SK-N-SH (cell line): ENCODE results near the gene MGRN1. TPM values are rescaled to one million over a fixed set of nuclear protein-coding genes. Genes with fewer than 3 reads are reported as not detected.
A peak's percentile ranks its signal among the peaks of the same experiment; 100 is the strongest.

Experiments
- CTCF ChIA-PET: fragments of 300-600, 350-600 bp; formaldehyde crosslinking; extraction: SDS; loops from one replicate; lab custom pipeline; 2021; lab: Yijun Ruan, JAX
- POLR2A ChIA-PET: fragments of 350-600 bp; sonication (Branson Sonifier 250); formaldehyde crosslinking; extraction: SDS; loops from one replicate; lab custom pipeline; 2020; ENCODE audit warnings: antibody characterized with exemption, inconsistent platforms; lab: Yijun Ruan, JAX
- DNase-seq: peaks from one replicate; pipeline ENCODE4 v3.0.0; 2012
- H2AFZ ChIP-seq: fragments of 200-600 bp; sonication (generic); 2 replicates; pipeline ENCODE4 v1.8.1; 2016; ENCODE audit warnings: antibody characterized with exemption, mild to moderate bottlenecking, low read depth
- H3F3A ChIP-seq: fragments of 200-600 bp; sonication (generic); replicated peaks from 2 replicates; pipeline ENCODE3; 2016; ENCODE audit warnings: antibody characterized with exemption, mild to moderate bottlenecking; ENCODE audit not compliant: insufficient read depth
- H3K27ac ChIP-seq, 2 experiments: fragments of 200-500 bp in 1 of 2; fragments of 200-600 bp in 1 of 2; sonication (Bioruptor generic) in 1 of 2; sonication (generic), shearing (Covaris generic) in 1 of 2; 2 replicates each; pipeline versions ENCODE4 v1.5.1 to v1.6.1; 2014 to 2016; ENCODE audit warnings: low read depth in 2 of 2, inconsistent platforms in 1 of 2, low read length in 1 of 2, mild to moderate bottlenecking in 1 of 2, mixed read lengths in 1 of 2
- H3K27me3 ChIP-seq: fragments of 200-600 bp; sonication (generic), shearing (Covaris generic); 2 replicates; pipeline ENCODE4 v1.6.1; 2016; ENCODE audit warnings: mixed run types; ENCODE audit not compliant: insufficient read depth
- H3K36me3 ChIP-seq, 2 experiments: fragments of 200-500 bp in 1 of 2; fragments of 200-600 bp in 1 of 2; sonication (Bioruptor generic) in 1 of 2; sonication (generic) in 1 of 2; replicated peaks in 1 of 2; 2 replicates each; pipeline versions ENCODE3 to v1.5.1; 2014 to 2016; ENCODE audit warnings: low read length in 1 of 2, mild to moderate bottlenecking in 1 of 2; ENCODE audit not compliant: insufficient read depth in 2 of 2, control insufficient read depth in 1 of 2
- H3K4me1 ChIP-seq, 2 experiments: fragments of 200-500 bp in 1 of 2; fragments of 200-600 bp in 1 of 2; sonication (Bioruptor generic) in 1 of 2; sonication (generic), shearing (Covaris generic) in 1 of 2; 2 replicates each; pipeline versions ENCODE4 v1.5.1 to v1.6.1; 2014 to 2016; ENCODE audit warnings: low read depth in 1 of 2, low read length in 1 of 2, mixed run types in 1 of 2; ENCODE audit not compliant: insufficient read depth in 2 of 2, control insufficient read depth in 1 of 2
- H3K4me2 ChIP-seq: fragments of 200-600 bp; sonication (generic), shearing (Covaris generic); 2 replicates; pipeline ENCODE4 v1.6.1; 2017; ENCODE audit warnings: mixed run types
- H3K4me3 ChIP-seq, 2 experiments: fragments of 200-500 bp in 1 of 2; fragments of 200-600 bp in 1 of 2; sonication (Bioruptor generic) in 1 of 2; sonication (generic), shearing (Covaris generic) in 1 of 2; 2 replicates each; pipeline versions ENCODE4 v1.5.1 to v1.8.1; 2014 to 2016; ENCODE audit warnings: low read depth in 2 of 2, inconsistent platforms in 1 of 2, low read length in 1 of 2, mild to moderate bottlenecking in 1 of 2, mixed read lengths in 1 of 2, moderate library complexity in 1 of 2
- H3K79me2 ChIP-seq: fragments of 200-600 bp; sonication (generic); 2 replicates; pipeline ENCODE4 v1.8.1; 2017; ENCODE audit warnings: mild to moderate bottlenecking; ENCODE audit not compliant: insufficient read depth
- H3K9ac ChIP-seq: fragments of 200-600 bp; sonication (generic); 2 replicates; pipeline ENCODE4 v1.6.1; 2017; ENCODE audit warnings: mixed run types
- H3K9me2 ChIP-seq: fragments of 200-600 bp; sonication (generic); 2 replicates; pipeline ENCODE4 v1.6.1; 2017; ENCODE audit warnings: mixed run types
- H3K9me3 ChIP-seq: fragments of 200-600 bp; sonication (generic); 2 replicates; pipeline ENCODE4 v1.6.1; 2017; ENCODE audit warnings: mixed run types, mild to moderate bottlenecking, moderate library complexity
- H4K20me1 ChIP-seq: fragments of 200-600 bp; sonication (generic); 2 replicates; pipeline ENCODE4 v1.6.1; 2017; ENCODE audit warnings: mild to moderate bottlenecking, mixed run types; ENCODE audit not compliant: insufficient read depth
- CHD2 ChIP-seq: fragments of 150-350 bp; IDR thresholded peaks from 2 replicates; pipeline ENCODE4 v1.6.1; 2018; ENCODE audit warnings: low read length; ENCODE audit not compliant: partially characterized antibody
- ELF1 ChIP-seq: IDR thresholded peaks from 2 replicates; pipeline ENCODE4 v1.4.0; 2012
- FOXJ3 ChIP-seq: sonication (generic); formaldehyde crosslinking; IDR thresholded peaks from 2 replicates; pipeline ENCODE4 v1.5.1; 2020; ENCODE audit warnings: mild to moderate bottlenecking, missing genetic modification reagents
- FOXM1 ChIP-seq: IDR thresholded peaks from 2 replicates; pipeline ENCODE4 v1.4.0; 2012; ENCODE audit warnings: low read depth, mild to moderate bottlenecking
- GABPA ChIP-seq: IDR thresholded peaks from 2 replicates; pipeline ENCODE4 v1.4.0; 2012; ENCODE audit warnings: low read depth, mild to moderate bottlenecking
- GATA2 ChIP-seq: sonication (generic); formaldehyde crosslinking; IDR thresholded peaks from 2 replicates; pipeline ENCODE4 v1.5.0; 2020; ENCODE audit warnings: mild to moderate bottlenecking, missing genetic modification reagents
- JUND ChIP-seq: IDR thresholded peaks from 2 replicates; pipeline ENCODE4 v1.4.0; 2012
- NFIC ChIP-seq: IDR thresholded peaks from 2 replicates; pipeline ENCODE4 v1.4.0; 2012; ENCODE audit warnings: borderline replicate concordance
- NRF1 ChIP-seq: IDR thresholded peaks from 2 replicates; pipeline ENCODE4 v1.6.1; 2012; ENCODE audit warnings: low read depth, mild to moderate bottlenecking, low read length
- RAD21 ChIP-seq: IDR thresholded peaks from 2 replicates; pipeline ENCODE4 v1.6.1; 2012; ENCODE audit warnings: mild to moderate bottlenecking, low read length
- RXRA ChIP-seq: IDR thresholded peaks from 2 replicates; pipeline ENCODE4 v1.4.0; 2012; ENCODE audit warnings: low read depth, mild to moderate bottlenecking, borderline replicate concordance
- SIN3A ChIP-seq: IDR thresholded peaks from 2 replicates; pipeline ENCODE4 v1.6.1; 2012; ENCODE audit warnings: low read depth, mild to moderate bottlenecking, low read length, moderate library complexity, borderline replicate concordance
- SMC3 ChIP-seq: IDR thresholded peaks from 2 replicates; pipeline ENCODE4 v1.6.1; 2012; ENCODE audit warnings: low read depth, low read length, improper control_type of control experiment
- TCF12 ChIP-seq: IDR thresholded peaks from 2 replicates; pipeline ENCODE4 v1.4.0; 2012
- YY1 ChIP-seq: IDR thresholded peaks from 2 replicates; pipeline ENCODE4 v1.4.0; 2012; ENCODE audit warnings: low read depth, mild to moderate bottlenecking
- WGBS: methylation state at CpG from one replicate; pipeline ENCODE4 v1.1.6; 2017; ENCODE audit warnings: low lambda C conversion rate; 5-methylcytosine and 5-hydroxymethylcytosine counted together
- polyA plus RNA-seq, 3 experiments: library from polyadenylated mRNA; depleted of rRNA; stranded (reverse); fragments of >200 nt; gene quantifications; 2 replicates each; pipeline ENCODE4 v1.2.3, GENCODE V29; 2012
- TF ChIP-seq, protein P1 (sequence below): IDR thresholded peaks from 2 replicates; pipeline ENCODE4 v1.4.0; 2012; ENCODE audit warnings: low read depth, borderline replicate concordance
- TF ChIP-seq, protein P2 (sequence below): fragments of 200-600 bp; sonication (generic); IDR thresholded peaks from 2 replicates; pipeline ENCODE4 v1.6.1; 2017; ENCODE audit warnings: antibody characterized with exemption, mild to moderate bottlenecking, moderate library complexity
- TF ChIP-seq, protein P3 (sequence below): fragments of 150-350 bp; IDR thresholded peaks from 2 replicates; pipeline ENCODE4 v1.6.1; 2016; ENCODE audit warnings: mild to moderate bottlenecking, low read depth, low read length
- TF ChIP-seq, protein P4 (sequence below): IDR thresholded peaks from 2 replicates; pipeline ENCODE4 v1.4.0; 2012; ENCODE audit warnings: low read depth
- TF ChIP-seq, protein P5 (sequence below): IDR thresholded peaks from 2 replicates; pipeline ENCODE4 v1.4.0; 2012; ENCODE audit warnings: low read depth, borderline replicate concordance

Gene MGRN1
- polyA plus RNA-seq, 1 of the 3 experiments (the other 2 are of a cell fraction) = 13.3 TPM

DNA sequence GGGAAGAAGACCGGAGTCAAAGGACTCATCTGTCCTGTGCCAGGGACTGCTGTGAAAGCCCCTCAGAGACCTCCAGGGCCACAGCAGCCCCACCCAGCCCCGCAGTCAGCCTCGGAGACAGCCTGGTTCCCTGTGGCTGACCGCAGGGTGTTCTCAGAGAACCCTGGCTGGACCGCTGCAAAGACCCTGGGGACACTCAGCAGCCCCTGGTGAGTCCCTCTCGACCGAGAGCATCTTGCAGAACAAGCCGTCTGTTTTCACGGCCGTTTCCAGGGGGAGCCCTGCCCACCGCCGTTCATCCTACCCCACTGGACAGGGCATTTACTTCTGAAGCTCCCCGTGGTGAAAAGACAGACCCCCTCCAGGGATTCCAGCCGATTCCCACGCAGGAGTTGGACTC lies 20.2 kb upstream of the MGRN1 start:
- peak; percentile 35 for DNase-seq
- H3K4me1 ChIP-seq = peaks cover 0 to 2% of the 10 kb centered on the region in 2 experiments; a peak in 1 of 4 replicates
- TF ChIP-seq FOXJ3 (CRISPR knock-in tag) = no peak
- TF ChIP-seq FOXM1 = no peak
- no peak for TF ChIP-seq JUND
- no peak for TF ChIP-seq RXRA
- TF ChIP-seq NRF1 = no peak
- no peak for TF ChIP-seq GATA2 (CRISPR knock-in tag)
- TF ChIP-seq ELF1 = no peak
- TF ChIP-seq, protein P1, sequence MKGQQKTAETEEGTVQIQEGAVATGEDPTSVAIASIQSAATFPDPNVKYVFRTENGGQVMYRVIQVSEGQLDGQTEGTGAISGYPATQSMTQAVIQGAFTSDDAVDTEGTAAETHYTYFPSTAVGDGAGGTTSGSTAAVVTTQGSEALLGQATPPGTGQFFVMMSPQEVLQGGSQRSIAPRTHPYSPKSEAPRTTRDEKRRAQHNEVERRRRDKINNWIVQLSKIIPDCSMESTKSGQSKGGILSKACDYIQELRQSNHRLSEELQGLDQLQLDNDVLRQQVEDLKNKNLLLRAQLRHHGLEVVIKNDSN = no peak
- TF ChIP-seq GABPA = no peak
- no peak for TF ChIP-seq CHD2
- TF ChIP-seq, protein P2, sequence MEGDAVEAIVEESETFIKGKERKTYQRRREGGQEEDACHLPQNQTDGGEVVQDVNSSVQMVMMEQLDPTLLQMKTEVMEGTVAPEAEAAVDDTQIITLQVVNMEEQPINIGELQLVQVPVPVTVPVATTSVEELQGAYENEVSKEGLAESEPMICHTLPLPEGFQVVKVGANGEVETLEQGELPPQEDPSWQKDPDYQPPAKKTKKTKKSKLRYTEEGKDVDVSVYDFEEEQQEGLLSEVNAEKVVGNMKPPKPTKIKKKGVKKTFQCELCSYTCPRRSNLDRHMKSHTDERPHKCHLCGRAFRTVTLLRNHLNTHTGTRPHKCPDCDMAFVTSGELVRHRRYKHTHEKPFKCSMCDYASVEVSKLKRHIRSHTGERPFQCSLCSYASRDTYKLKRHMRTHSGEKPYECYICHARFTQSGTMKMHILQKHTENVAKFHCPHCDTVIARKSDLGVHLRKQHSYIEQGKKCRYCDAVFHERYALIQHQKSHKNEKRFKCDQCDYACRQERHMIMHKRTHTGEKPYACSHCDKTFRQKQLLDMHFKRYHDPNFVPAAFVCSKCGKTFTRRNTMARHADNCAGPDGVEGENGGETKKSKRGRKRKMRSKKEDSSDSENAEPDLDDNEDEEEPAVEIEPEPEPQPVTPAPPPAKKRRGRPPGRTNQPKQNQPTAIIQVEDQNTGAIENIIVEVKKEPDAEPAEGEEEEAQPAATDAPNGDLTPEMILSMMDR = no peak
- TF ChIP-seq RAD21 = no peak
- POLR2A ChIA-PET = no interaction called here
- H3K4me2 ChIP-seq = no peak overlapping the region
- H3K9ac ChIP-seq = no peak overlapping the region
- peaks cover 0 to 13% of the 10 kb centered on the region in 2 experiments for H3K36me3 ChIP-seq
- 83% methylated on average over 13 of the region's 15 CpGs for WGBS
- no peak overlapping the region for H2AFZ ChIP-seq
- no peak overlapping the region for H3K4me3 ChIP-seq
- H3K9me3 ChIP-seq = no peaks in the 10 kb centered on the region
- peaks cover 4% of the 10 kb centered on the region; the same call in 1 of the 2 replicates for H4K20me1 ChIP-seq
- H3K9me2 ChIP-seq = no peaks in the 10 kb centered on the region
- CTCF ChIA-PET = no interaction called here
- no peaks in the 10 kb centered on the region for H3K79me2 ChIP-seq
- H3F3A ChIP-seq = no peaks in the 10 kb centered on the region
- H3K27me3 ChIP-seq = no peaks in the 10 kb centered on the region
- no peak overlapping the region for H3K27ac ChIP-seq

DNA sequence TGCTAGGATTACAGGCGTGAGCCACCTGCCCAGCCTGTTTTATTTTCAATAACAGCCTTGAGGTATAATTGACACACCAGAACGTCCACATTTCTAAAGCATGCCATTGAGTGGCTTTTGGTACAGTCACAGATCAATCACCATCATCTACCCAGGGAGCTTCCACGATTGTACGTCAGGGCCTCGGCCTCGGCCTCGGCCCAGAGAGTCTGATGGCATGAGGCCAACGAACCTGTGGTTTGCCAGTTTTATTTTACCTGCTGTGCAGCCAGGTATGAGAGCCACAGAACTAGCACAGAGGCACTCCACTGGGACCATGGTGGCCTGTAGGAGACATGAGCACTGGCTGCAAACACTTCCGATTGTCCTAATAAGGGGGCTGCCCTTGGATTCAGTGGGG lies 18.3 kb upstream of the MGRN1 start:
- WGBS = 76% methylated on average over 8 of the region's 9 CpGs
- H3K9me2 ChIP-seq = no peaks in the 10 kb centered on the region

More for the DNA sequence above, 18.3 kb upstream of the MGRN1 start:
- no peak overlapping the region for H3K4me2 ChIP-seq
- no peak overlapping the region for H3K9ac ChIP-seq
- H3F3A ChIP-seq = no peaks in the 10 kb centered on the region
- TF ChIP-seq ELF1 (no peak), CHD2 (no peak), NRF1 (no peak), TCF12 (no peak), GATA2 (CRISPR knock-in tag) (no peak), SMC3 (no peak), NFIC (no peak), SIN3A (no peak), YY1 (no peak)
- TF ChIP-seq, protein P3, sequence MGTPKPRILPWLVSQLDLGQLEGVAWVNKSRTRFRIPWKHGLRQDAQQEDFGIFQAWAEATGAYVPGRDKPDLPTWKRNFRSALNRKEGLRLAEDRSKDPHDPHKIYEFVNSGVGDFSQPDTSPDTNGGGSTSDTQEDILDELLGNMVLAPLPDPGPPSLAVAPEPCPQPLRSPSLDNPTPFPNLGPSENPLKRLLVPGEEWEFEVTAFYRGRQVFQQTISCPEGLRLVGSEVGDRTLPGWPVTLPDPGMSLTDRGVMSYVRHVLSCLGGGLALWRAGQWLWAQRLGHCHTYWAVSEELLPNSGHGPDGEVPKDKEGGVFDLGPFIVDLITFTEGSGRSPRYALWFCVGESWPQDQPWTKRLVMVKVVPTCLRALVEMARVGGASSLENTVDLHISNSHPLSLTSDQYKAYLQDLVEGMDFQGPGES = no peak
- TF ChIP-seq, protein P4, sequence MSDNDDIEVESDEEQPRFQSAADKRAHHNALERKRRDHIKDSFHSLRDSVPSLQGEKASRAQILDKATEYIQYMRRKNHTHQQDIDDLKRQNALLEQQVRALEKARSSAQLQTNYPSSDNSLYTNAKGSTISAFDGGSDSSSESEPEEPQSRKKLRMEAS = no peak
- TF ChIP-seq, protein P5, sequence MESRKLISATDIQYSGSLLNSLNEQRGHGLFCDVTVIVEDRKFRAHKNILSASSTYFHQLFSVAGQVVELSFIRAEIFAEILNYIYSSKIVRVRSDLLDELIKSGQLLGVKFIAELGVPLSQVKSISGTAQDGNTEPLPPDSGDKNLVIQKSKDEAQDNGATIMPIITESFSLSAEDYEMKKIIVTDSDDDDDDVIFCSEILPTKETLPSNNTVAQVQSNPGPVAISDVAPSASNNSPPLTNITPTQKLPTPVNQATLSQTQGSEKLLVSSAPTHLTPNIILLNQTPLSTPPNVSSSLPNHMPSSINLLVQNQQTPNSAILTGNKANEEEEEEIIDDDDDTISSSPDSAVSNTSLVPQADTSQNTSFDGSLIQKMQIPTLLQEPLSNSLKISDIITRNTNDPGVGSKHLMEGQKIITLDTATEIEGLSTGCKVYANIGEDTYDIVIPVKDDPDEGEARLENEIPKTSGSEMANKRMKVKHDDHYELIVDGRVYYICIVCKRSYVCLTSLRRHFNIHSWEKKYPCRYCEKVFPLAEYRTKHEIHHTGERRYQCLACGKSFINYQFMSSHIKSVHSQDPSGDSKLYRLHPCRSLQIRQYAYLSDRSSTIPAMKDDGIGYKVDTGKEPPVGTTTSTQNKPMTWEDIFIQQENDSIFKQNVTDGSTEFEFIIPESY = no peak
- TF ChIP-seq, protein P2 = no peak
- TF ChIP-seq, all 33 proteins: peak for 0
- DNase-seq = no peak
- Histone ChIP-seq H3K4me3 (no peak overlapping the region), H3K4me1 (peaks cover 0 to under 1% of the 10 kb centered on the region in 2 experiments; a peak in 1 of 4 replicates), H3K79me2 (peaks cover 9% of the 10 kb centered on the region; the same call in 1 of the 2 replicates), H3K9me3 (no peaks in the 10 kb centered on the region), H3K27me3 (no peaks in the 10 kb centered on the region), H3K27ac (no peak overlapping the region), H3K36me3 (peaks cover 0 to 16% of the 10 kb centered on the region in 2 experiments), H2AFZ (no peak overlapping the region), H4K20me1 (peaks cover 14% of the 10 kb centered on the region)
- ChIA-PET CTCF (interaction anchor here (1.4 kb wide), 1 partner anchor 14 kb away, joined by 3 read pairs; no protein-coding TSS in a partner anchor), POLR2A (no interaction called here)
